Activated naive CD4-positive, alpha-beta T cell treated with anti-CD3 and anti-CD28 coated beads for 36 hours (primary cell): ENCODE results near the gene SCUBE2. TPM values are rescaled to one million over a fixed set of nuclear protein-coding genes. Genes with fewer than 3 reads are reported as not detected.
A peak's percentile ranks its signal among the peaks of the same experiment; 100 is the strongest.
"Not testable (repeated sequence)": the region's sequence is repeated elsewhere in the genome, so short reads cannot be mapped to it uniquely, and the experiment has no call there.

ENCODE experiments used
- CTCF ChIA-PET: fragments of 350-600 bp; sonication (Branson Sonifier 250); formaldehyde crosslinking; loops from one replicate; lab custom pipeline; 2021; ENCODE audit warnings: antibody characterized with exemption; lab: Charles Lee
- DNase-seq: peaks from one replicate; pipeline ENCODE4 v3.0.0-alpha.2; 2020
- H3K27ac Mint-ChIP-seq: one replicate; pipeline ENCODE4 v1.8.0; 2021; ENCODE audit warnings: mild to moderate bottlenecking, mixed read lengths
- H3K27me3 Mint-ChIP-seq: one replicate; pipeline ENCODE4 v1.8.0; 2021; ENCODE audit warnings: low read depth, mixed read lengths
- H3K36me3 Mint-ChIP-seq: one replicate; pipeline ENCODE4 v1.8.0; 2021; ENCODE audit warnings: low read depth, mixed read lengths
- H3K4me1 Mint-ChIP-seq: one replicate; pipeline ENCODE4 v1.8.0; 2021; ENCODE audit warnings: low read depth, mixed read lengths
- H3K4me3 Mint-ChIP-seq: one replicate; pipeline ENCODE4 v1.8.0; 2021; ENCODE audit warnings: mild to moderate bottlenecking, moderate library complexity, mixed read lengths
- H3K9me3 Mint-ChIP-seq: one replicate; pipeline ENCODE4 v1.8.0; 2021; ENCODE audit warnings: mixed read lengths
- intact Hi-C: fragments of 100-400 bp; cut with micrococcal nuclease; formaldehyde crosslinking; loops from one replicate; pipeline ENCODE4 v1.15.1; 2023
- total RNA-seq, 2 experiments: library from RNA; stranded (reverse); gene quantifications; one replicate each; pipeline ENCODE4 v1.2.3, GENCODE V29; 2021

The SCUBE2 gene
- total RNA-seq, 2 experiments from 2014 or later, result 0.17 to 0.31 TPM

GRCh38 chr11:9098455-9098854, 7.1 kb upstream of the SCUBE2 start:
- H3K4me3 Mint-ChIP-seq, DNase-seq, H3K36me3 Mint-ChIP-seq, intact Hi-C loops, H3K4me1 Mint-ChIP-seq, H3K27ac Mint-ChIP-seq, H3K9me3 Mint-ChIP-seq: not testable (repeated sequence)
- H3K27me3 Mint-ChIP-seq, result peaks cover 19% of the 10 kb centered on the region
- CTCF ChIA-PET, result interaction anchor here (1.2 to 1.5 kb wide), 2 partner anchors 10 to 39 kb away, joined by 3 to 5 read pairs; no protein-coding TSS in a partner anchor

GRCh38 chr11:9097186-9097943, 6.0 kb upstream of the SCUBE2 start:
- DNase-seq, H3K4me1 Mint-ChIP-seq, H3K36me3 Mint-ChIP-seq, H3K27ac Mint-ChIP-seq, H3K4me3 Mint-ChIP-seq, intact Hi-C loops, H3K9me3 Mint-ChIP-seq: not testable (repeated sequence)
- CTCF ChIA-PET, result interaction anchor here (0.6 kb wide), 1 partner anchor 36 kb away, joined by 3 read pairs; no protein-coding TSS in a partner anchor
- H3K27me3 Mint-ChIP-seq, result peaks cover 29% of the 10 kb centered on the region

GRCh38 chr11:9096427-9096826, 5.0 kb upstream of the SCUBE2 start:
- H3K4me1 Mint-ChIP-seq, result peaks cover 2% of the 10 kb centered on the region
- H3K27me3 Mint-ChIP-seq, result peaks cover 32% of the 10 kb centered on the region
- DNase-seq, result no peak
- no peak overlapping the region for H3K27ac Mint-ChIP-seq
- no peak overlapping the region for H3K4me3 Mint-ChIP-seq
- H3K36me3 Mint-ChIP-seq, result no peaks in the 10 kb centered on the region
- CTCF ChIA-PET, result interaction anchor here (0.7 to 2.9 kb wide), 4 partner anchors 34 to 90 kb away, joined by 3 to 18 read pairs (median 4); no protein-coding TSS in a partner anchor
- H3K9me3 Mint-ChIP-seq, result no peaks in the 10 kb centered on the region
- intact Hi-C loops, result no loop called here

- intact Hi-C loops, result no loop called here
- Mint-ChIP-seq H3K4me1 (peaks cover 2% of the 10 kb centered on the region), H3K4me3 (no peak overlapping the region), H3K36me3 (no peaks in the 10 kb centered on the region), H3K27ac (no peak overlapping the region), H3K9me3 (no peaks in the 10 kb centered on the region), H3K27me3 (peaks cover 36% of the 10 kb centered on the region)
- peak; percentile 34 for DNase-seq
- CTCF ChIA-PET, result interaction anchor here (0.5 to 4.1 kb wide), 11 partner anchors 19 to 411 kb away, joined by 3 to 25 read pairs (median 3); no protein-coding TSS in a partner anchor
Measured at GRCh38 chr11:9095421-9095820, 4.0 kb upstream of the SCUBE2 start.

GRCh38 chr11:9094420-9094819, 3.0 kb upstream of the SCUBE2 start:
- intact Hi-C loops, result no loop called here
- no peak overlapping the region for H3K27ac Mint-ChIP-seq
- H3K36me3 Mint-ChIP-seq, result no peaks in the 10 kb centered on the region
- no peak for DNase-seq
- no peaks in the 10 kb centered on the region for H3K9me3 Mint-ChIP-seq
- H3K4me3 Mint-ChIP-seq, result no peak overlapping the region
- H3K27me3 Mint-ChIP-seq, result peaks cover 44% of the 10 kb centered on the region
- CTCF ChIA-PET, result interaction anchor here (0.6 to 4.1 kb wide), 8 partner anchors 15 to 412 kb away, joined by 3 to 25 read pairs (median 5); no protein-coding TSS in a partner anchor
- H3K4me1 Mint-ChIP-seq, result peaks cover 2% of the 10 kb centered on the region

- H3K36me3 Mint-ChIP-seq, result no peaks in the 10 kb centered on the region
- peaks cover 57% of the 10 kb centered on the region for H3K27me3 Mint-ChIP-seq
- CTCF ChIA-PET, result interaction anchor here (0.7 to 4.1 kb wide), 7 partner anchors 34 to 413 kb away, joined by 3 to 25 read pairs (median 3); partner anchors contain the start of gene NRIP3
- H3K27ac Mint-ChIP-seq, result no peak overlapping the region
- DNase-seq, result no peak
- no peaks in the 10 kb centered on the region for H3K9me3 Mint-ChIP-seq
- H3K4me3 Mint-ChIP-seq, result peak overlapping the region; percentile 11
- intact Hi-C loops, result loop anchor here (1.0 kb wide), 1 partner anchor 44 kb away; no protein-coding TSS in a partner anchor
- peaks cover 2% of the 10 kb centered on the region for H3K4me1 Mint-ChIP-seq
Measured at GRCh38 chr11:9092853-9093778, 1.7 kb upstream of the SCUBE2 start.

- Mint-ChIP-seq H3K4me3 (no peak overlapping the region), H3K36me3 (no peaks in the 10 kb centered on the region), H3K9me3 (no peaks in the 10 kb centered on the region), H3K4me1 (peaks cover 2% of the 10 kb centered on the region), H3K27me3 (peaks cover 60% of the 10 kb centered on the region), H3K27ac (no peak overlapping the region)
- CTCF ChIA-PET, result interaction anchor here (1.2 to 4.1 kb wide), 3 partner anchors 38 to 414 kb away, joined by 3 to 25 read pairs (median 3); no protein-coding TSS in a partner anchor
- DNase-seq, result no peak
- intact Hi-C loops, result no loop called here
Measured at GRCh38 chr11:9092072-9092471, 673 bp upstream of the SCUBE2 start.

GRCh38 chr11:9090488-9091043, 833 bp downstream of the SCUBE2 start:
- Mint-ChIP-seq H3K27me3 (peaks cover 54% of the 10 kb centered on the region), H3K4me3 (peak overlapping the region; percentile 28)
- CTCF ChIA-PET, result interaction anchor here (0.7 kb wide), 1 partner anchor 47 kb away, joined by 3 read pairs; no protein-coding TSS in a partner anchor

GRCh38 chr11:9089636-9090035, 1.8 kb downstream of the SCUBE2 start:
- Mint-ChIP-seq H3K27ac (no peak overlapping the region), H3K36me3 (no peaks in the 10 kb centered on the region), H3K4me1 (peaks cover 2% of the 10 kb centered on the region), H3K4me3 (no peak overlapping the region), H3K9me3 (no peaks in the 10 kb centered on the region), H3K27me3 (peaks cover 50% of the 10 kb centered on the region)
- CTCF ChIA-PET, result interaction anchor here (0.6 to 1.4 kb wide), 4 partner anchors 23 to 199 kb away, joined by 3 to 4 read pairs (median 3); no protein-coding TSS in a partner anchor
- intact Hi-C loops, result no loop called here
- no peak for DNase-seq

More at GRCh38 chr11:9090488-9091043, 833 bp downstream of the SCUBE2 start:
- Mint-ChIP-seq H3K4me1 (peaks cover 2% of the 10 kb centered on the region), H3K27ac (no peak overlapping the region), H3K36me3 (no peaks in the 10 kb centered on the region), H3K9me3 (no peaks in the 10 kb centered on the region)
- DNase-seq, result no peak
- intact Hi-C loops, result no loop called here

- Mint-ChIP-seq H3K4me1 (peaks cover 2% of the 10 kb centered on the region), H3K9me3 (no peaks in the 10 kb centered on the region), H3K27ac (no peak overlapping the region), H3K36me3 (no peaks in the 10 kb centered on the region), H3K27me3 (peaks cover 49% of the 10 kb centered on the region), H3K4me3 (no peak overlapping the region)
- CTCF ChIA-PET, result interaction anchor here (0.6 to 1.4 kb wide), 6 partner anchors 14 to 360 kb away, joined by 3 to 4 read pairs (median 3); no protein-coding TSS in a partner anchor
- no peak for DNase-seq
- intact Hi-C loops, result no loop called here
Measured at GRCh38 chr11:9089061-9089460, 2.3 kb downstream of the SCUBE2 start.

GRCh38 chr11:9082575-9082974, 8.8 kb downstream of the SCUBE2 start:
- Mint-ChIP-seq H3K9me3 (peaks cover 2% of the 10 kb centered on the region), H3K27ac (no peak overlapping the region), H3K27me3 (peaks cover 5% of the 10 kb centered on the region), H3K4me1 (peaks cover 4% of the 10 kb centered on the region), H3K36me3 (no peaks in the 10 kb centered on the region), H3K4me3 (no peak overlapping the region)
- intact Hi-C loops, result no loop called here
- no peak for DNase-seq
- CTCF ChIA-PET, result no interaction called here
